ENCODE results near the gene TECPR2. TPM values are rescaled to one million over a fixed set of nuclear protein-coding genes. Genes with fewer than 3 reads are reported as not detected.
"Not testable (repeated sequence)": the region's sequence is repeated elsewhere in the genome, so short reads cannot be mapped to it uniquely, and the experiment has no call there.

The TECPR2 gene
- total and polyA plus RNA-seq, 10 donors, result 1.1 to 46.6 (median 26.7) TPM

DNA sequence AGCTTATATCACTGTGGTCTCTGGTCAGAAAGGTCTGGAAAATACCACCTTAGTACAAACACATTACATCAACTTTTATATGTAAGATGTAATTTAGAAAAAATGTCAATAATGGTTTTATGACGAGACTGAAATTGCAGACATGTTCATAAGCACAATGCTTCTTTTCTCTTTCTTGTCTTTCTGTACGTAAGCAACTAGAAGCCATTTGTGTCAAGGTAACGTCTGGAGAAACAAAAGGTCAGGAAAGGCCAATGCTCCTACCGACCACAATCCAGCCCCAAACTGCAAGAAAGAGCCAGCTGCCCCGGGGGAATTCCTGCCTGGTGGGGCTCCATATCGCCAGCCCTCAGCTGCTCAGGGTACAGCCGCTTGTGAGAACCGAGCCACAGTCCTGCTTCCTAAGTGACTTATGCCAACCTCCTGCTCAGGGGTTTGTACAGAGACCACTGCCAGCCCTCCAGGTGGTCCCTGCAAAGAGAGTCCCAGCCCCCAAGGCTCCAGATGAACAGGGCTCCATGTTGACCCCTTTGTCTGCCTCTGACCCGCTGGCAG, 36.9 kb upstream of the TECPR2 start:
- H3K9me3 ChIP-seq, result no peaks in the 10 kb centered on the region
- 78 to 92% (median 89%) methylated on average over 9 of the region's 9 CpGs for WGBS, 5 donors
- intact Hi-C loops (cut with DNase I; ENCODE audit: low total_unique reads), result no loop called here
- H3K27ac ChIP-seq, result no peak overlapping the region
- peaks cover under 1 to 26% (median 6%) of the 10 kb centered on the region in 6 donors for H3K4me1 ChIP-seq
- H3K36me3 ChIP-seq, result peaks cover 0 to 28% (median 12%) of the 10 kb centered on the region in 6 donors
- DNase-seq, result peak; percentile 37
- H3K27me3 ChIP-seq (replicated peaks in 1 of 7), result no peaks in the 10 kb centered on the region
- TF ChIP-seq POLR2AphosphoS5 (IDR thresholded peaks at IDR 0.05), result no peak
- no peak for TF ChIP-seq POLR2A (IDR thresholded peaks at IDR 0.05)
- TF ChIP-seq, protein P1, sequence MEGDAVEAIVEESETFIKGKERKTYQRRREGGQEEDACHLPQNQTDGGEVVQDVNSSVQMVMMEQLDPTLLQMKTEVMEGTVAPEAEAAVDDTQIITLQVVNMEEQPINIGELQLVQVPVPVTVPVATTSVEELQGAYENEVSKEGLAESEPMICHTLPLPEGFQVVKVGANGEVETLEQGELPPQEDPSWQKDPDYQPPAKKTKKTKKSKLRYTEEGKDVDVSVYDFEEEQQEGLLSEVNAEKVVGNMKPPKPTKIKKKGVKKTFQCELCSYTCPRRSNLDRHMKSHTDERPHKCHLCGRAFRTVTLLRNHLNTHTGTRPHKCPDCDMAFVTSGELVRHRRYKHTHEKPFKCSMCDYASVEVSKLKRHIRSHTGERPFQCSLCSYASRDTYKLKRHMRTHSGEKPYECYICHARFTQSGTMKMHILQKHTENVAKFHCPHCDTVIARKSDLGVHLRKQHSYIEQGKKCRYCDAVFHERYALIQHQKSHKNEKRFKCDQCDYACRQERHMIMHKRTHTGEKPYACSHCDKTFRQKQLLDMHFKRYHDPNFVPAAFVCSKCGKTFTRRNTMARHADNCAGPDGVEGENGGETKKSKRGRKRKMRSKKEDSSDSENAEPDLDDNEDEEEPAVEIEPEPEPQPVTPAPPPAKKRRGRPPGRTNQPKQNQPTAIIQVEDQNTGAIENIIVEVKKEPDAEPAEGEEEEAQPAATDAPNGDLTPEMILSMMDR (IDR thresholded peaks at IDR 0.05 in 8 of 11, conservative IDR thresholded peaks at IDR 0.05 in 3 of 11), result no peak
- H3K4me3 ChIP-seq, result no peak overlapping the region

DNA sequence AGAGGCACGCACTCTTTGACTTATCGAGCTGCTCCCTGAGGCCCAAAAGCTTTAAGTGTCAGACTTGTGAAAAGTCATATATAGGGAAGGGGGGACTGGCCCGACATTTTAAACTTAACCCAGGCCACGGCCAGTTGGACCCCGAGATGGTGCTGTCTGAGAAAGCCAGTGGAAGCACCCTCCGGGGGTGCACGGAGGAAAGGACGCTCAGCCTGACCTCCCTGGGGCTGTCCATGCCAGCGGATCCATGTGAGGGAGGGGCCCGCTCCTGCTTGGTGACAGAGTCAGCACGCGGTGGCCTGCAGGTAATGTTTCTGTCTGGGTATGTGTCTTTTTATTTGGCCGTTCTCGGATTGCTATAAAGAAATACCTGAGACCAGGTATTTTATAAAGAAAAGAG, 36.2 kb upstream of the TECPR2 start:
- H3K4me3 ChIP-seq, result no peak overlapping the region
- H3K36me3 ChIP-seq, result peaks cover 0 to 31% (median 13%) of the 10 kb centered on the region in 6 donors
- WGBS, 5 donors, result 91 to 97% (median 94%) methylated on average over 14 of the region's 14 CpGs
- H3K27ac ChIP-seq, result no peak overlapping the region
- intact Hi-C loops (cut with DNase I; ENCODE audit: low total_unique reads), result no loop called here
- H3K9me3 ChIP-seq, result no peaks in the 10 kb centered on the region
- peak; percentile 51 for DNase-seq
- TF ChIP-seq POLR2AphosphoS5 (IDR thresholded peaks at IDR 0.05) (no peak), POLR2A (IDR thresholded peaks at IDR 0.05) (no peak)
- TF ChIP-seq, protein P1 (IDR thresholded peaks at IDR 0.05 in 8 of 11, conservative IDR thresholded peaks at IDR 0.05 in 3 of 11), result no peak
- H3K27me3 ChIP-seq (replicated peaks in 1 of 7), result no peaks in the 10 kb centered on the region
- peaks cover 0 to 19% (median 0%) of the 10 kb centered on the region in 6 donors for H3K4me1 ChIP-seq

DNA sequence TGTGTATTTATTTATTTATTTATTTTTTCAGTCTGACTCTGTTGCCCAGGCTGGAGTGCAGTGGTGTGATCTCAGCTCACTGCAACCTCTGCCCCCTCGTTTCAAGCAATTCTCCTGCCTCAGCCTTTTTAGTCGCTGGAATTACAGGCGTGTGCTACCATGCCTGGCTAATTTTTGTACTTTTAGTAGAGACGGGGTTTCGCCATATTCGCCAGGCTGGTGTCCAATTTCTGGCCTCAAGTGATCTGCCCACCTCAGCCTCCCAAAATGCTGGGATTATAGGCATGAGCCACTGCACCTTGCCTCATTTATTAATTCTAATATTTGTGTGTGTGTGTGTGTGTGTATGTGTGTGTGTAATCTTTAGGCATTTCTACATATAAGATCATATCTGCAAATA, 33.4 kb upstream of the TECPR2 start:
- H3K4me1 ChIP-seq; H3K9me3 ChIP-seq; H3K27me3 ChIP-seq (replicated peaks in 1 of 7); DNase-seq; H3K27ac ChIP-seq; H3K4me3 ChIP-seq; intact Hi-C loops (cut with DNase I; ENCODE audit: low total_unique reads): not testable (repeated sequence)
- peaks cover 0 to 51% (median 24%) of the 10 kb centered on the region in 6 donors for H3K36me3 ChIP-seq
- WGBS, 5 donors, result 90 to 96% (median 93%) methylated on average over 6 of the region's 6 CpGs

DNA sequence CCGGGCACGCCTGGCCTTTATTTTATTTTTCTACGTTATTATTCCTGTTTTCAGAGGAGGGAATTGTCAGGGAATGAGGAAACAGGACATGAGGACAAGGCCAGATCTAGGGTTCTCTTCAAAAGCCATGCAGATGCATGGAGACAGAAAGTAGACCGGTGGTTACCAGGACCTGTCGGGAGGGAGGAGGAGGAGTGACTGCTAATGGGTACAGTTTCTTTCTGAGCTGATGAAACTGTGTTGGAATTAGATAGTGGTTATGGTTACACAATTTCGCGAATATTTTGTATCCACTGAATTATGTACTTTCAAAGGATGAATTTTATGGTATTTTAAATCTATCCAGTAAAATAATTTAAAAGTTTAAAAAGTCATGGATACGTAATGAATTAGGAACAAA, 31.9 kb upstream of the TECPR2 start:
- TF ChIP-seq POLR2A (IDR thresholded peaks at IDR 0.05) (no peak), POLR2AphosphoS5 (IDR thresholded peaks at IDR 0.05) (no peak)
- TF ChIP-seq, protein P1 (IDR thresholded peaks at IDR 0.05 in 8 of 11, conservative IDR thresholded peaks at IDR 0.05 in 3 of 11), result no peak
- intact Hi-C loops (cut with DNase I; ENCODE audit: low total_unique reads), result no loop called here
- no peaks in the 10 kb centered on the region for H3K27me3 ChIP-seq (replicated peaks in 1 of 7)
- peaks cover 0 to 8% (median 0%) of the 10 kb centered on the region in 6 donors for H3K4me1 ChIP-seq
- peaks cover 0 to 61% (median 34%) of the 10 kb centered on the region in 6 donors for H3K36me3 ChIP-seq
- WGBS, 5 donors, result 72 to 89% (median 87%) methylated on average over 8 of the region's 8 CpGs
- H3K27ac ChIP-seq, result no peak overlapping the region
- no peak for DNase-seq
- no peak overlapping the region for H3K4me3 ChIP-seq
- no peaks in the 10 kb centered on the region for H3K9me3 ChIP-seq

Measured in spleen (tissue), 11 donors.